GM19240 (cell line): ENCODE data around the gene SLC66A1.
A peak's percentile ranks its signal among the peaks of the same experiment; 100 is the strongest.
"Not testable (repeated sequence)": the region's sequence is repeated elsewhere in the genome, so short reads cannot be mapped to it uniquely, and the experiment has no call there.

Experiments
- DNase-seq: peaks from one replicate; pipeline ENCODE4 v3.0.0; 2011; ENCODE audit warnings: low spot score; ENCODE audit not compliant: insufficient read length

SLC66A1 gene

GRCh38 chr1:19311931-19312781 lies at the start of gene SLC66A1, which contains the start of gene AKR7A2:
Gene SLC66A1, plus strand, starts transcription at chr1:19312326. Its CDS starts 5,352 bp downstream, at chr1:19317678.
Gene AKR7A2, minus strand, starts transcription at chr1:19312144. Its CDS starts 20 bp downstream, at chr1:19312124.
- DNase-seq, result peak; percentile 93

GRCh38 chr1:19262744-19263143 lies 49.4 kb upstream of the SLC66A1 start:
- DNase-seq, result no peak

GRCh38 chr1:19268445-19268844 lies 43.7 kb upstream of the SLC66A1 start:
- no peak for DNase-seq

GRCh38 chr1:19269427-19270342 lies 42.4 kb upstream of the SLC66A1 start:
- DNase-seq, result not testable (repeated sequence)

- DNase-seq, result not testable (repeated sequence)
These were observed 41.8 kb upstream of the SLC66A1 start for GRCh38 chr1:19270343-19270730.

GRCh38 chr1:19272064-19272463 lies 40.1 kb upstream of the SLC66A1 start:
- no peak for DNase-seq

- DNase-seq, result no peak
These were observed 38.9 kb upstream of the SLC66A1 start for GRCh38 chr1:19273106-19273843.

GRCh38 chr1:19273844-19274531 lies 38.1 kb upstream of the SLC66A1 start:
- not testable (repeated sequence) for DNase-seq

- no peak for DNase-seq
These were observed 37.5 kb upstream of the SLC66A1 start for GRCh38 chr1:19274636-19275035.

GRCh38 chr1:19283891-19284290 lies 28.2 kb upstream of the SLC66A1 start:
- no peak for DNase-seq

GRCh38 chr1:19284881-19285280 lies 27.2 kb upstream of the SLC66A1 start:
- no peak for DNase-seq

- DNase-seq, result not testable (repeated sequence)
These were observed 26.8 kb upstream of the SLC66A1 start for GRCh38 chr1:19285366-19285765.

GRCh38 chr1:19285807-19286206 lies 26.3 kb upstream of the SLC66A1 start:
- DNase-seq, result not testable (repeated sequence)

GRCh38 chr1:19287436-19288185 lies 24.5 kb upstream of the SLC66A1 start:
- DNase-seq, result no peak

GRCh38 chr1:19288324-19289241 lies 23.5 kb upstream of the SLC66A1 start, which contains the start of gene AKR7A3:
Gene AKR7A3, minus strand, starts transcription at chr1:19288770. Its CDS starts 61 bp downstream, at chr1:19288709.
- not testable (repeated sequence) for DNase-seq

- DNase-seq, result no peak
These were observed 22.9 kb upstream of the SLC66A1 start for GRCh38 chr1:19289244-19289643.

GRCh38 chr1:19294638-19295037 lies 17.5 kb upstream of the SLC66A1 start:
- DNase-seq, result no peak

GRCh38 chr1:19300211-19300610 lies 11.9 kb upstream of the SLC66A1 start:
- DNase-seq, result no peak

- not testable (repeated sequence) for DNase-seq
These were observed 8.0 kb upstream of the SLC66A1 start for GRCh38 chr1:19304081-19304480.
